ENCODE results near the gene TNRC18.

DNA sequence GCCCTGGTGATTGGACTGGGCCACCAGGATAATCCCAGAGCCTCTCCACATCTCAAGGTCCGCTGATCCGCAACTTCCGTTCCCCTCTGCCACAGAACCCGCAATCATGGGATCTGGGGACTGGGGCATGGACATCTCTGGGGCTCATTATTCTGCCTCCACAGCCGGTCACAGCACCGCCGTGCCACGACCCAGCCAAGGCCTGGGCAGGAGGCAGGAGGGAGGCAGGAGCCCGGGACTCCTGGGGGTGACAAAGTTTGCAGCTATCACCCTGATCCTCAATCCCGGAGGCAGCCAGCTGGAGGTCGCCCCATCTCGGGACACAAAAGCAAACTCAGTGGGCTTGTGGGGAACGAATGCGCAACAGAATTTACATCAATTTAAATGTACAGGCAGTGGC lies 42.9 kb upstream of the TNRC18 start:
- no peak for TF ChIP-seq EP300 (IDR thresholded peaks at IDR 0.05)
- TF ChIP-seq, protein P1, sequence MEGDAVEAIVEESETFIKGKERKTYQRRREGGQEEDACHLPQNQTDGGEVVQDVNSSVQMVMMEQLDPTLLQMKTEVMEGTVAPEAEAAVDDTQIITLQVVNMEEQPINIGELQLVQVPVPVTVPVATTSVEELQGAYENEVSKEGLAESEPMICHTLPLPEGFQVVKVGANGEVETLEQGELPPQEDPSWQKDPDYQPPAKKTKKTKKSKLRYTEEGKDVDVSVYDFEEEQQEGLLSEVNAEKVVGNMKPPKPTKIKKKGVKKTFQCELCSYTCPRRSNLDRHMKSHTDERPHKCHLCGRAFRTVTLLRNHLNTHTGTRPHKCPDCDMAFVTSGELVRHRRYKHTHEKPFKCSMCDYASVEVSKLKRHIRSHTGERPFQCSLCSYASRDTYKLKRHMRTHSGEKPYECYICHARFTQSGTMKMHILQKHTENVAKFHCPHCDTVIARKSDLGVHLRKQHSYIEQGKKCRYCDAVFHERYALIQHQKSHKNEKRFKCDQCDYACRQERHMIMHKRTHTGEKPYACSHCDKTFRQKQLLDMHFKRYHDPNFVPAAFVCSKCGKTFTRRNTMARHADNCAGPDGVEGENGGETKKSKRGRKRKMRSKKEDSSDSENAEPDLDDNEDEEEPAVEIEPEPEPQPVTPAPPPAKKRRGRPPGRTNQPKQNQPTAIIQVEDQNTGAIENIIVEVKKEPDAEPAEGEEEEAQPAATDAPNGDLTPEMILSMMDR (IDR thresholded peaks at IDR 0.05) = no peak
- TF ChIP-seq POLR2A (IDR thresholded peaks at IDR 0.05) = no peak
